ENCODE measurements around the gene FMN1. TPM values are rescaled to one million over a fixed set of nuclear protein-coding genes. Genes with fewer than 3 reads are reported as not detected.

Gene FMN1
- total and polyA plus RNA-seq, 2 of the 8 experiments (the other 6 are each of a cell fraction or from before 2014, with no cell fraction given), result 0.27 to 3.7 TPM

GRCh38 chr15:32990071-32990470 lies 204.4 kb downstream of the FMN1 start (continued):
- TF ChIP-seq SIN3A (conservative IDR thresholded peaks at IDR 0.05 in 1 of 2, IDR thresholded peaks at IDR 0.05 in 1 of 2; ENCODE audit: low read depth in 1 of 2, low read length in 2 of 2) (no peak), RNF2 (IDR thresholded peaks at IDR 0.05; ENCODE audit: borderline replicate concordance, low read depth, low read length, missing control alignments, poor library complexity, severe bottlenecking) (no peak), GABPA (IDR thresholded peaks at IDR 0.05; ENCODE audit: borderline replicate concordance, insufficient read depth, low read length) (no peak)
